ENCODE data around the gene SIGLEC9.

SIGLEC9 gene

GRCh38 chr19:51097796-51098195 lies 26.9 kb upstream of the SIGLEC9 start:
- no peak for FAIRE-seq

GRCh38 chr19:51098365-51099046 lies 26.2 kb upstream of the SIGLEC9 start:
- FAIRE-seq: no peak

- no peak for FAIRE-seq
Measured at GRCh38 chr19:51099047-51099382, 25.7 kb upstream of the SIGLEC9 start.

GRCh38 chr19:51100601-51101000 lies 24.1 kb upstream of the SIGLEC9 start:
- no peak for FAIRE-seq

GRCh38 chr19:51101171-51101865 lies 23.4 kb upstream of the SIGLEC9 start:
- FAIRE-seq: no peak

- no peak for FAIRE-seq
Measured at GRCh38 chr19:51102991-51103390, 21.7 kb upstream of the SIGLEC9 start.

- no peak for FAIRE-seq
Measured at GRCh38 chr19:51103926-51104341, 20.8 kb upstream of the SIGLEC9 start.

- no peak for FAIRE-seq
Measured at GRCh38 chr19:51107406-51108065, 17.2 kb upstream of the SIGLEC9 start.

GRCh38 chr19:51108066-51108804 lies 16.5 kb upstream of the SIGLEC9 start, which contains the start of gene CTU1:
Gene CTU1, minus strand, starts transcription at chr19:51108409. Its CDS starts 3,840 bp downstream, at chr19:51104569.
- peak; percentile 98 for FAIRE-seq

GRCh38 chr19:51108805-51109146 lies 15.9 kb upstream of the SIGLEC9 start:
- no peak for FAIRE-seq

- FAIRE-seq: no peak
Measured at GRCh38 chr19:51110666-51110971, 14.1 kb upstream of the SIGLEC9 start.

- no peak for FAIRE-seq
Measured at GRCh38 chr19:51111606-51112005, 13.1 kb upstream of the SIGLEC9 start.

GRCh38 chr19:51114087-51114729 lies 10.5 kb upstream of the SIGLEC9 start:
- FAIRE-seq: no peak

GRCh38 chr19:51116736-51117286 lies 7.9 kb upstream of the SIGLEC9 start:
- no peak for FAIRE-seq

- FAIRE-seq: no peak
Measured at GRCh38 chr19:51119101-51119500, 5.6 kb upstream of the SIGLEC9 start.

GRCh38 chr19:51119611-51120010 lies 5.1 kb upstream of the SIGLEC9 start:
- FAIRE-seq: no peak

GRCh38 chr19:51120160-51120559 lies 4.5 kb upstream of the SIGLEC9 start:
- no peak for FAIRE-seq

- no peak for FAIRE-seq
Measured at GRCh38 chr19:51121257-51121656, 3.4 kb upstream of the SIGLEC9 start.

- no peak for FAIRE-seq
Measured at GRCh38 chr19:51122112-51122981, 2.4 kb upstream of the SIGLEC9 start.

- FAIRE-seq: no peak
Measured at GRCh38 chr19:51123381-51123800, 1.3 kb upstream of the SIGLEC9 start.

- FAIRE-seq: no peak
Measured at GRCh38 chr19:51123802-51124201, 904 bp upstream of the SIGLEC9 start.

GRCh38 chr19:51124216-51124615 lies 490 bp upstream of the SIGLEC9 start:
- FAIRE-seq: no peak
